ENCODE measurements around the gene ZNF423. TPM values are rescaled to one million over a fixed set of nuclear protein-coding genes. Genes with fewer than 3 reads are reported as not detected.
"Not testable (repeated sequence)": the region's sequence is repeated elsewhere in the genome, so short reads cannot be mapped to it uniquely, and the experiment has no call there.

The ZNF423 gene
- total RNA-seq, 1 donor from 2014 or later, result 11.0 TPM

DNA sequence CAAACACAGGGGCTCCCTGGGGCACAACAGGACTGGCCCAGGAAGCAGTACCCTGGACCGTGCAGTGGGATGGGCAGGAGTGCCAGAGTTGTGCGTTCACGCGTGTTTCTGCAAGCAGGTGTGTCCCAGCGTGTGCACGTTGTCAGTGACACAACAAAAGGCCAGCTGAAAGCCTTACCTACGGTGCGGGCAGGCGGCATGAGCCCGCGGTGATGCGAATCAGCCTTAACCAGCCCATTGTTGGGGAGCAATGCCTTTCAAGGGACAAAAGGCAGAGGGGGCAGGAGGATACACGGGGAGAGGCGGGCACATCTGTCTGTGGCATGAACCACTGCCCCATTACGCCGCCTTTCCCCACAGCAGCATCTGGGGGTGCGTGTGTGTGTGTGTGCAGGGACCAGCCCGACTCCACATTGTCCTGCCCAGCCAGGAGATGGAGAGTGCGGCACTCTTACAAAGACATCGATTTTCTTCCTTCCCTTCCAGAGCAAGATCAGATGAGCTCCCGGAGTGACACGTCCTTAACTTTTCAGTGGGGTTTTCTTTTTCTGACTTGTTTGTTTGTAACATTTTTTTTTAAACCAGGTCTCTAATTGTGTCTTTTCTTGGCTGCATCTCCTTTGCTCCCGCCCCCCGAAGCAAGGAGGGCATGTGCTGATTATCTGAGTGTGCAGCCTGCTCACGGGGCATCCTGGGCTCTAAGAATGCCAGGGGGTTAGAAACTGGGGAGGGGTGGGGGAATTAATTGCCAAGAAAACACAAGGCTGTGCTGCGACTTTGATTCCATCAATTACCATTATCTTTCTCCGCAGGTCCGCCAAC is 158.1 kb downstream of the ZNF423 start:
- DNase-seq (ENCODE audit: low spot score), result no peak

DNA sequence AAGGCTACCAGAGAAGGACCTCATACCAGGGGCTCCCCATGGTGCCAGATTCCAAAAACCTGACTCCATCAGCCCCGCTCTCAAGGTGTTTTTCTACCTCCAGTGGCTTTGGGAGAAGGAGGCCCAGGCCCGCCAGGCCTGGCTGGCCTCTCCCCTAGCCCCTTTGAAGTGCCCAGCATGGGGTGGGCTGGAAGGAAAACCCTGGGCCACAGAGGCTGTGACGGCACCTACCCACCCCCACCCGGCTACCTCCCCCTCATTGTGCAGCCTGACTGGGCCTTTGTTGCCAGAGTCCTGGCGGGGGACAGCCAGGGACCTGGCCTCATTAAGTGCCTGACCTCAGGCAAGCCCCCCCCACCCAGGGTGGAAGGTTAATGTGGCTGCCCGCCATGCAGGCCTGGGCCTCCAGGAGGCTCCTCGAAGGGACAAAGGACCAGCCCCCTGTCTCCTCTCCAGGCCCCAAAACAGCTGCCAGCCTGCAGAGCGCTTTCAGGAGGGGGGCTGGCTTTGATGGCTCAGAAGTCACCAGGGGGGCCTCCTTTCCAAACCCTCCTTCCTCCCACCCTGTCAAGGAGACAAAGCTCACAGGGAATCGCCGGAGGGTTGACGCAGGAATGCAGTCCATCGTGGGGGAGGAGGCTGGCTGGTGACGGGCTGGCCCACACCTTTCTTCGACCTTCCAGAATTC is 159.4 kb downstream of the ZNF423 start:
- DNase-seq (ENCODE audit: low spot score), result no peak

DNA sequence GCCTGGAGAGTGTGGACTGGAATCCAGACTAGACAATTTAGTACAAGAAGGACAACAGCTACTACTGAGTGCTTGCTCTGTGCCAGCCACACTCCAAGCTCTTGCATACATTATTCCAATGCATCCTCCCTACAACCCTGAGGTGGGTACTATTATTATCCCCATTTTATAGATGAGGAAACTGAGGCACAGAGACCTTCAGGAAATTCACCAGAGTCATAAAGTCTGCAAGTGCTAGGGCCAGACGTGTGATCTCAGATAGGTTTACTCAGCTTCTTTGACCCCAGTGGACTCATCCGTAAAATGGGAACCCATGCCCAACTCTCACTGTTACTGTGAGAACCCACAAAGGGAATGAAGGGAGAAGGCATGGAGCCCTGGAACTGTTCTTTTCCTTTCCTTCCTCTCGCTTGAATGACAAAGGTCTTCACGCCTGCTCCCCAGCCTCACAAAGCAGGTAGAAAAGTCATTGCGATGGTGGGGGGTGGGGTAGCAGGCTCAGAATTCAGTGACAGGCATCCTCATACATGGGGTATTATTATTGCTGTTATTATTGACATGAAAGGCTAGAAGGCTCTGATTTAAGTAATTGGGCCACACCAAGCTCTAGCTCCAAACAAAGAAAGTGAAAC is 160.0 kb downstream of the ZNF423 start:
- no peak for DNase-seq (ENCODE audit: low spot score)

DNA sequence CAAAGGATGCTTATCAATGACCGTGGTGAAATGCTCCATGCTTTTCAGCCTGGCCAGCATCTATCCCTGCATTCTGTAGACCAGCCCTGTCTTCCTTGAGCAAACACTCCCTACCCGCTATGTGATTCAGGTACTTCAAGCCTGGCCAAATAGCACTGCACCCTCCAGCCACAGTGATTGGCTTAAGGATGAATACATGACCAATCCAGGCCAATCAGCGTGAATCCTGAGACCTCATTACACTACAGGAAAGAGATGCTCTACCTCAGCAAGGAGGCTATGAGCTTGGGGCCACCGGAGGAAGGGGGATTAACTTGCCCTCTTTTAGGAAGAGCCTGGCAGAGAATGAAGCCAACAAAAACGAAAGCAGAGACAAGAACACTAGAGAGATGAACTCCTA is 162.5 kb downstream of the ZNF423 start:
- DNase-seq (ENCODE audit: low spot score), result no peak

DNA sequence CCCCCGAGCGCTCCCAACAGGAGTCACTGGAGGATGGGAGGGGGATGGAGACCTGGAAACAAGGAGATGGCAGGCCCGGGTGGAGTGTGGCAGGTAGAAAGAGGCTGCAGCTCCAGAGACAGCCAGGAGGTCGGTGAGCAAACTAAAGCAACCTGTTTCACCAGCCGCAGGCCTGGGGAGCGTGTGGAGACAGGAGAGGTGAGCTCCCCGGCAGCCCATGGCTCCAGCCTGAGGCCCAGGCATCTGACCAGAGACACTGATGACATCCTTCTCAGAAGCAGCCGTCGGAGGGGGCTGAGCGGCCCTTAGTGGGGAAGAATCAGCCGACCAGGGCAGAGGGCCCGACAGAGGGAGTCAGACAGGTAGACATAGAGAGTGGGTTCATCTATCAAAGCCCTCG is 165.1 kb downstream of the ZNF423 start:
- DNase-seq (ENCODE audit: low spot score), result no peak

DNA sequence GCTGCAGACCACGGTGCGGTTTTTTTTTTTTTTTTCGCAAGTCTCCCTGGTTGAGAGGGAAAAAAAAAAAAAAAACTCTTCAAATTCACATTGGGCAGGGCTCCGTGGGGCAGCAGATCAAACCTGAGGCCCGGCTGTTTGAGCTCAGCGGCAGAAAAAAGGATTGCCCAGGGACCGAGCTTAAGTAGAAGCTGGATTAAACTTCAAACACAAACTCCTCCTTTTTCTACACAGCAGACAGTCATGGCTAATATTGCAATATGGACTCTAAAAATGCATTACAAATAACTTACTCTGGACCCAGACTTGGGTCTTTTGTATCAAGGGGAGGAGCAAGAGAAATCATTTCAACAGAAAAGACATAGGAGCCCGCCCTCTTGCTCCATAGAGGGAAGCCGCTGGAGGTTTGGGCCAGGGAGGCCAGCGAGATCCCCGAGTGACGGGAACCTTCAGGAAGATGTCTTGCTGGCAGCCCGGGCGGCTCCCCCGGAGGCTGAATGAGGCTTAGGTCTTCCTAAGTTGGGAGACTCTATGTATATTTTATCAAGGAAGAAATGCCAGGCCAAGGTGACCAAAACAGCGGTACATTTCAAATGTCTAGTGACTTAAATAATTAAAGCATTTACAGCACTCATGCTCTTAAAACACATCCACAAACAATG is 167.7 kb downstream of the ZNF423 start:
- no peak for DNase-seq (ENCODE audit: low spot score)

DNA sequence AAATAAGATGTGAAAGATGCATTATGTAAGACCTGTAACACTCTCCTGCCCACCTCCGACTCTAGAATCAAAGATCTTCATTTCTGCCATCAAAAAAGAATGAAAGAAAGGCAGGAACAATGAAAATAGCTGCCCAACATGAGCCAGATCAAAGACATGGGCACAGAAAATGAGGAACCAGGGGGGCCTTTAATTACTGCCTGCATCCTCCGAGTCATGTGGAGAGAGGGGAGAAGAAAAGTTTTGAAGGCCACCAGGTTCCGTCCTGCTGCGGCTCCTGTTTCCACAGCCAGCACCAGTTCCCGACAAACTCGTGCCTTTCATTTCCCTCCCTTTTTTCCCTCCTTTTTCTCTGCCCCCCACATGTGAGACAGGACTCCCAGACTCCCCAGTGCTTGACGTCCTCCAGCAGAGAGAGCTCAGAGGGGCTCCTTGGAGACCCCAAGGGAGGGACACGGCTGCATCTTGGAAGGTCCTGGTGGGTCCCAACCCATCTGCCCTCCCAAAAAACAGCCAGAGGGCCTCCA is 168.4 kb downstream of the ZNF423 start:
- DNase-seq (ENCODE audit: low spot score), result no peak

DNA sequence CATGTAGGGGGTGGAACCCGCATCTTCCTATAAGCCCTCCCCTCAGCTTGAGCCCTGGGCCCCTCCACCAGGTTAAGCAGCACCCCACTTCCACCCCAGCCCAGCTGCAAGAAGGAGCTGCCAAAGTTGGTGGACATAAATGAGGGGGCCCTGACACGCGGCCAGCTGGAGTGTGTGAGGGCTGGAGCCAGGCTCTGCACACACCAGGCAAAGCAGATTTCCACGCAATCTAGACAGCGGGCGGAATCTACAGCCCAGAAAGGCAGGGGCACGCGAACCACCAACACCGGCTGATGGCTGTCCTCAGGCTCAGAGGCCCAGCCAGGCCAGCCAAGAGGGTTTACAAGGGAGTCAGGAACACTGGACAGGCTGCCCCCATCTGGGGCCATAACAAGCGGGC is 171.2 kb downstream of the ZNF423 start:
- DNase-seq (ENCODE audit: low spot score), result no peak

DNA sequence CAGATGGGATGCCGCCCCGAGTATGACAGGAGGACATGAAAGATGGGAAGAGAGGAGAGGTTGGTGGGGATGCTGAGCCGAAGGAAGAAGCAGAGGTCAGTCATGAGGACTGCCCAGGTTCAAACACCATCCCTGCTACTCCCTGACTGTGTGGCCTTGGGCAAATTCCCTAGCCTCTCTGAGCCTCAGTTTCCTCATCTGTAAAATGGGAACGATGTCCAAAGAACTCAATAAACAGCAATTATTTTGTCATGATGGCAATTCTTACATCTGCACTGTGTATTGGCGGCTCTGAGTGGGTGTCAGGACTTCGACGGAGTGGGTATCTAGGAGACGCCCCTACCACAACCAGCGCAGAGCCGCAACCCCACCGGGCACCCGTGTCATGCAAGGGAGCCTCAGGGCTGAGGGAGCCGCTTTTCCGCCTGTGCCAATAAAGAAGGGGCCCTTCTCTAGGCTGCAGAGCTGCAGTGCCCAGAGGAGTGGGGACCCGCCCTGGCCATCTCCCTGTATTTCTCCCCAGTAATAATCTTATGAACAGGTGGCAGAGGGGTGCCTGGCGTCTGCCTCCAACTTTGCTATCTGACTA is 173.2 kb downstream of the ZNF423 start:
- no peak for DNase-seq (ENCODE audit: low spot score)

DNA sequence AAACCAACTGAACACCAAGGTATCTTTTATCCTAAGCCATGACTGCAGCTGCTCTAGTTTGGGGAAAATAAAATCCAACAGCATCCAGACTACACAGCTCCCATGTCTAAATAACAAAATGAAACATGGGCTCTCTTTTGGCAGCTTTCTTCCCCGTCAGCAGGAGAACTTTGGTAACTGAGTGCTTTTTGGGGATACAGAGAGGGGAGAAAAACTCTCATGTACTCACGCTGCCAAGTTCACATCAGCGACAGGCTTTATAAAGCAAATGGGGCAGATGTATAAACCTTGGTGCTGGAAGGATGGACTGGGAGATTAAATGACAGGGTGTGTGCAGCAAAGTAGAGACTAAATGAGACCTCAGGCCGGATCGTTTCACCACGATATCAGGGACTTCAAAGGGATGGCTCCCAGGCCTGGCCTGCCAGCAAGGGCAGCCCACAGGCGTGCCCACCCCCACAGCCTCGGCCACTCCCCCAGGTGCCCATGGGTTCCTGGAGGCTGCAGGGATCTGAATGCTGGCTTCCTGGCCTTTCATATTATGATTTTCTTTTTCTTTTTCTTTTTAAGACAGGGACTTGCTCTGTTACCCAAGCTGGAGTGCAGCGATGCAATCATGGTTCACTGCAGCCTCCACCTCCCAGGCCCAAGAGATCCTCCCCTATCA is 174.6 kb downstream of the ZNF423 start:
- DNase-seq (ENCODE audit: low spot score), result no peak

DNA sequence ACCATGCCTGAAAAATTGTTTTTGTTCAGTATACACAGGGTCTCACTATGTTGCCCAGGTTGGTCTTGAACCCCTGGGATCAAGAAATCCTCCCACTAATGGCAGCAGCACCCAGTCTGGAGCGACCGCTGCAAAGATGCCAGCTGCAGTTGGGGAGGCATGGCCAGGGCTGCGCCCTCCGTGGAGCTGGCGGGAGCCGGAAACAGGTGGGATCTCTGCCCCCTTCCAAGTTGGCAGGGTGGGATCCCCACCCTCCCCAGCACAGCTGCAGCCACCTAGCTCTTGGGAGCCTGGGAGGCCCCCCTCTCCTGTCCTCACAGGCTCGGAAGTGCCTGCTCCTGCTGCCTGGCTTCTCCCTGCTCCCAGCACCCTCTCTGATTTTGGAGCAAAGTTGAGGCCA is 176.8 kb downstream of the ZNF423 start:
- no peak for DNase-seq (ENCODE audit: low spot score)

DNA sequence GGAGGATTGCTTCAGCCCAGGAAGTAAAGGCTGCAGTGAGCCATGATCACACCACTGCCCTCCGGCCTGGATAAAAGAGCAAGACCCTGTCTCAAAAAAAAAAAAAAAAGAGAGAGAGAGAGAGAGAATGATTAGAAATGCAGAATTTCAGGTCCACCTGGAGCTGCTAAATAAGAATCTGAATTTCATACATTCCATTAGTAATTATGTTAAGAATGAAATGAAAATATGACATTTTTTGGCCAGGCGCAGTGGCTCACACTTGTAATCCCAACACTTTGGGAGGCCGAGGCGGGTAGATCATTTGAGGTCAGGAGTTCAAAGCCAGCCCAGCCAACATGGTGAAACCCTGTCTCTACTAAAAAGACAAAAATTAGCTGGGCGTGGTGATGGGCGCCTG is 178.3 kb downstream of the ZNF423 start:
- DNase-seq (ENCODE audit: low spot score), result not testable (repeated sequence)

DNA sequence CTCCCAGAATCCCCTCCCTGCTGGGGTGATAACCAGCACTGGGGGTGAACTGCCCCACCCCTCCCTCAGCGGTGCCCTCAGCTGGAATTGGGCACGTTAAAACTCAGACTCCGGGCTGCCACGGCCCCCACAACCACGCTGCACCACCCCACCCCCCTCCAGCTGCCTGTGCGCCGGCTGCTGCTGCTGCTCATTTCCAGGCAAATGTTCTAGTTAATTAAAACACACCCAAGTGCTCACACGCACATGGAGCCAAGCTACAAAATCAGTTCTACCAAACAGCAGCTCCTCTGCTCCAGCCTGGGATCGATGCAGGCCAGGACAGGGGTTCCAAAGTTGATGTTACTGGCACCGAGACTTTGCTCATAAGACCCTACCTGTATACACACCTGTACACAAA is 180.5 kb downstream of the ZNF423 start:
- DNase-seq (ENCODE audit: low spot score), result no peak

DNA sequence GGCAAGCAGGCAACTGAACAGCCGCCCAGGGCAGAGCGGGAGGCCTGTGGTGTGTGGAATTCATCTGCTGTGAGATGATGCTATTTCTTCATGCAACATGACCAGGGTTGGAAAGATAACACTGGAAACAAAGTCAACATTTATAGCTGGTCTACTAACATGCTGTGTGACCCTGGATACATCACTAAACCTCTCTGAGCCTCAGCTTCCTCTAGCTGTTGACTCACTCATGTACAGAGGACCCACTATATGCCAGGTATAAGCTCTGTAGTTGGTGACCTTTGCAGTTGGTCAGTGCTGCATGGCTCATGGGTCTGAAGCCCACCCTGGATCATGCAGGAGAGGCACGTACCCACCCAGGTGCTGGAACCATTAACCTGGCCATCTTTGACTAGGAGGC is 180.9 kb downstream of the ZNF423 start:
- DNase-seq (ENCODE audit: low spot score), result no peak

DNA sequence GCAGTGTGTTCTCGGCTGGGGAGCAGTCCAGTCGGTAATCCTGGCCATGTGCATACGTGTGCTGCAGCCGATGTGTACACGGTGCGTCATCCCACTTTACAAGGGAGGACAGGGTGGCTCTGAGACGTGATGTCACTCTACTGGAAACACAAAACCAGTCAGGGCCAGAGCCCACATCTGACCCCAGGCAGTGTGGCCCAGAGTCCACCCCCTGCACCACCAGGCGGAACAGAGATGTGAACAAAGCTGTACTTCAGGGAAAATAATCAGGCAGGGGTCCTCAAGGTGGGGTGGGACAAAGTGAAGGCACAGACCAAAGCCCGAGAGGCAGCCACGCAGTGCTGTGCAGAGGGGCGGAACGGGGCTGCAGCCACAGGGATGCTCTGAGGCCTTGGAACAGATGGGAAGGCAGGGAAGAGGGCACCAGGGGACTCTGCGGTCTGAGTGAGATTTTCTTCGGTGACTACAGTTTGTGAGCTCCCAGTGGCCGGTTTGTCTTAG is 181.5 kb downstream of the ZNF423 start:
- no peak for DNase-seq (ENCODE audit: low spot score)

DNA sequence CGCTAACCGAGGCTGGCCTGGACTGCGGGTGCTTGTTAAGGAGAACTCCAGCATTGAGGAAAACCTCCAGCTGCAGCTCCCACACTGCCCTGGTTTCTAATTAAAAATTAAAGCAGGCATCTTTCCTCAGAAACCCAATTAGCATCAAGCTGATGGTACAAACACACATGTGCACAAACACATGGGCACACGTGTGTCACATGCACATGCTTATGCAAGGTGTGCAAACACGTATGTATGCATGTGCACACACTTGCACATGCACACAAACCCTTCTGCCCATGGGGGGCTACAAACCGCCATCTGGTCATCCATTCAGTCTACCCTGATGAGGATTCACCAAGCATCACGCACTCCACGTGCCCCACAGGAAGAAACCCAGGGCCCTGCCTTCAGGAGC is 182.5 kb downstream of the ZNF423 start:
- DNase-seq (ENCODE audit: low spot score), result no peak

DNA sequence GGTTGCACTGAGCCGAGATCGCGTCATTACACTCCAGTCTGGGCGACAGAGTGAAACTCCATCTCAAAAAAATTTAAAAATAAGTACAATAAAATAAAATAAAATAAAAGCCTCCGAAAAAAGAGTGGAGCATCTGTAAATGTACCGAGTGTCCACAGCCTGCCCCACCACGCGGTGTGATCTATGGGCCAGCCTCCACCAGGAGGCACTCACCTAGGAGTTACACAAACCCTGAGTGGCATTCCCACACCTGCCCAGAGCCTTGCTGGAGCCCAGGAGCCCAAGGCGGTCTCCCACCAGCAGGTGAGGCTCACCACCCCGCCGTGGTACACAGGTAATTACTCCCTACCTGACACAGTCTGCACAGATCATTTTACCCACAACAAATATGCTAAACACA is 183.2 kb downstream of the ZNF423 start:
- DNase-seq (ENCODE audit: low spot score), result no peak

DNA sequence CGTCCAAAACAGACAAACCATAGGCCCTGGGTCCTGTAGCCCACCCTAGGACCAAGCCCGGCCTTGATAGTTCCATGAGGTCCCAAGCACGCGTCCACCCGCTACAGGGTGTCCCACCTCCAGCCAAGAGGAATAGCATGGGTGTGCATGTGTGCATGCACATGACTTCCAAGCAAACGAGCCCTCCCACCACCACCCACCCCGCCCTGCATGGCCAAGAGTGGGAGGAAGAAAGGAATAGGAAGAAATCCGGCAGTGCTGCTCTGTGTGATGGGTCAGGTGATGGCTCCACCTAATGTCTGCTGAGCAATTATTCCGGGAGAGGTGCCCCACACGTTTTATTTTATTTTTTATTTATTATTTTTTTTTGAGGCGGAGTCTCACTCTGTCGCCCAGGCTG is 184.6 kb downstream of the ZNF423 start:
- no peak for DNase-seq (ENCODE audit: low spot score)

DNA sequence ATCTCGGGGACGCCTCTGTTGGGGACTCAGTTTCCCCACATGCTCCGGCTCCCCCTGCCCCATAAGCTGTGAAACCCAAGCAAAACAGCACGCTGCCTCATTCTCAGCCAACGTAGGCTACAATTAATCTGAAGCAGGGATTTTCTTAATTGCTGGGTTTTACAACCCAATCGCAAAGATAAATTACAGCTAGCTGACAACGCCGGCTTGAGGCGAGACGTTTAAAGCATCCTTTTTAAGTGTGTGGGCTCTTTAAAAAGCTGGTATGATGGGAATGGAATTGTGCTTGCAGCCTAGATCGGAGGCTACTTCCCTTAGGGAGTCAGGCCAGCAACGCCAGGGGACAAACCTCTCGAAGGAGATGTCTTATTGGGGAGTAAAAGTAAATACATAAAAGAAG is 185.3 kb downstream of the ZNF423 start:
- no peak for DNase-seq (ENCODE audit: low spot score)

DNA sequence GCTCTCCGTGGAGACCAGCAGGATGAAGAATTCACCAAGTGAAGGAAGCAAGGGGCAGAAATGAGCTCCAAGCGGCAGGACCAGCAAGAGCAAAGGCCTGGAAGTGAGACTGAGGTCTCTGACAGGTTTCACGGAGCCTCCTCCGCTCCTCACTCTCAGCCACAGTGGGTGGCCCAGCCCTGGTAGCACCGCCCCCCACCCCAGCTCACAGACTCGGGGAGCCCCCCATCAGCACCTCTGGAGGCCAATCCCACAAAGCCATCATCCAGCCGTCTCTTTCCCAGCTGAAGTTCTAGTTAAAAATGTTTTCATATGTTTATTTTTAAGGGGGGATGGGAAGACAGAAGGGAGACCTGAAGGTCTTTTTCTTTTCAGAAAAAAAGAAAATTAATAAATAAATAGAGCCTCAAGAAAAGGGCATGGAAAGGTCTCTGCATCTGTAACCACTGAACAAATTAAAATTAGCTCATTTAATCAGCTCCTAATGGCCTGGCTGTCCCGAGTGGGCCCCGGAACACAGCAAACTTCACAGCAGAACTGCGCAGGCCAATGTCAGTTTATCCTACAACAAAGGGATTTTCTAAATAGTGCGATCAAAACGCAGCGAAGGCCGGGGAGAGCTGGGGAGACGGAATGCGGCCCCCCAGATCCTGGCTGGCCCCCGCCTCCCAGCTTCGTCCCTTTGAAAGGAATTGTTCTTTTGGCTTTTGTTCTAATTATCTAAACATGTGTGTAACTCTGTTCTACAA is 190.3 kb downstream of the ZNF423 start:
- DNase-seq (ENCODE audit: low spot score), result no peak
